T1000 (cell line): ENCODE data around the gene RPS2.
A peak's percentile ranks its signal among the peaks of the same experiment; 100 is the strongest.
"Not testable (repeated sequence)": the region's sequence is repeated elsewhere in the genome, so short reads cannot be mapped to it uniquely, and the experiment has no call there.

ENCODE experiments used
- DNase-seq: peaks from one replicate; lab custom pipeline; 2025; ENCODE audit warnings: mixed read lengths; lab: John Stamatoyannopoulos, UW

The RPS2 gene

DNA sequence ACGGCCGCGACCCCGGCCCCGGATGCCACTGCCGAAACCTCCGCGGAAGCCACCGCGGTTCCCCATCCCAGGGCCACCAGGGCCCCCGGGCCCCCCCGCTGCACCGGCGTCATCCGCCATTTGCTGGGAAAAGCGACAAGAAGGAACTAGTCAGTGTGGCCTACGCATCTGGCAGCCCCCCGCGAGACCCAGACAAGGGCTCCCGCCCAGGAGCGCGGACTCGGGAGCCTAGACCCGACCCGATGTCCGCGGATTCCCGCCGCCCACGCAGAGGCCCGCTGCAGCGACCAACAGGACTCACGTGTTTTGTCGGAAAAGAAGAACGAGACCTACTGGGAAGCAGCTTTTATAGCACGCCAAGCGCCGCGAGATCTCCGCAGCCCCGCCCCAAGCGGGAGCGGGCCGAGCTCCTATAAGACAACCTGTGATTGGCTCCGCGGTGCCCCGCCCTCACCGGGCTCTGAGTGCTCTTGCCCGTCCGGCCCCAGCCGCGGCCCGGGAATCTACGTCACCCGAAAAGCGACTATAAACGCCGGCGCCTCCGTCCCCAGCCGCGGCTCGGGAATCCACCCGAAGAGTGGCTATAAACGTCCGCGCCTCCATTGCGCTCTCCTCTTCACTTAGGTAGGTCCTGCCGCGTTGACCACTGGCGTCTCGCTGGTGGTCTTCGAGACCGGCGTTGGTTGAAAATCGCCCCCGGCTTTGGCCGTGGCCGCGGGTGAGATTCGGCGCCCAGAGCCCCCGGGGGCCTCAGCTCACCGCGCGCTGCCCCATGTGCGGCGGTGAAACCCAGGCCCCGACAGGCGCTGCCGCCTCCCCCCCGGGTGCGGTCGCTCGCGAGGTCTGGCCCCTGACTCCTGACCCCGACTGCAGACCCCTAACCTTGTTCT, at the start of gene RPS2:
Gene RPS2, minus strand, starts transcription at position 321 of the 890 bp plus-strand sequence. Its CDS starts 201 bp downstream, at position 120.
- DNase-seq, result peak; percentile 98

DNA sequence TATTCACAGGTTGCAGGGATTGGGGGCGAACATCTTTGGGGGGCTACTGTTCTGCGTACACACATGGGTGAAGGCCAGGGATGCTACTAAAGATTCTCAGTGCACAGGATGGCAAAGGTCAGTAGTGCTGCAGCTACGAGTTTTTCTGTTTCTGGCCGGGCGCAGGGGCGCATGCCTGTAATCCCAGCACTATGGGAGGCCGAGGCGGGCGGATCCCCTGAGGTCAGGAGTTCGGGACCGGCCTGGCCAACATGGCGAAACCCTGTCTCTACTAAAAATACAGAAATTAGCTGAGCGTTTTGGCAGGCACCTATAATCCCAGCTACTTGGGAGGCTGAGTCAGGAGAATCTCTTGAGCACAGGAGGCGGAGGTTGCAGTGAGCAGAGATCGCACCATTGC, 48.9 kb upstream of the RPS2 start:
- no peak for DNase-seq

DNA sequence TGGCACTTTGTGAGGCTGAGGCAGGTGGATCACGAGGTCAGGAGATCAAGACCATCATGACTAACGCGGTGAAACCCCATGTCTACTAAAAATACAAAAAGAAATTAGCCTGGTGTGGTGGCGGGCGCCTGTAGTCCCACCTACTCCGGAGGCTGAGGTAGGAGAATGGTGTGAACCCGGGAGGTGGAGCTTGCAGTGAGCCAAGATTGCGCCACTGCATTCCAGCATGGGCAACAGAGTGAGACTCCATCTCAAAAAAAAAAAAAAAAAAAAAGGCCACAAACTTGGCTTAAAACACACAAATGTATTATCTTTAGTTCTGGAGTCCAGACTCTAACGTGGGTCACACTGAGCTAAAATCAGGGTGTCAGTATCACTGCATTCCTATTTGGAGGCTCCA, 47.1 kb upstream of the RPS2 start:
- not testable (repeated sequence) for DNase-seq

DNA sequence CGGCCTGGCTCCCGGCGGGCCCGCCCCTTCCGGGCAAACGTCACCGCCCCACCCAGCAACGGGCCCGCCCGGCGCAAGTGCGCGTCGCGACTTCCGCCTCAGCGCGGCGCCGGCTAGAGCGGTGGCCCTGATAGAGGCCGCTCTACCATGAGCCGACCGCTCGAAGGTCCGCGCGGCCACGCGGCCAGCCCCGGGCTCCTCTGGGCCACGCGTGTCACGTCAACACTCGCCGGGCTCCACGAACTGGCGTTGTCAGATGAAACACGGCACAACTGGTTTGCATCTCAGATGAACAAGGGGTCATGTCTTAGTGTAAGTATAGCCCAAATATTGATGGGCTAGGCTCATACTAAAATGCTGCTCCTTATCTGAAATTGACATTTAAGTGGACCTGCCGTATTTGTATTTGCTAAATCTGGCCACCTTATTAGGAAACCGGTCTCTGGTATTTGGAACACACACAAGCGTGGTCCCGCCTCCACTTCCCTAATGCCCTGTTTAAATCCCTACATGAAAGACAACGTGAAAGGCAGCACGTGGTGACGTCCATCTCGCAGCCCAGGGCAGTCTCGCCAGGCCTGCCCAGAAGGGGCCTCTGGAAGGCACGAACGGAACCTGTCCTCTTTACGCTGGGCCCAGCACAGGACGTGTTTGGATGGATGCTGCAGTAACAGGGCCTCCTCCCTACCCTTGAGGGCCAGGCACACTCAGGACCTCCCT, 45.3 kb upstream of the RPS2 start, which contains the start of gene ZNF598:
Gene ZNF598, minus strand, starts transcription at position 31 of the 720 bp plus-strand sequence.
- peak; percentile 66 for DNase-seq

DNA sequence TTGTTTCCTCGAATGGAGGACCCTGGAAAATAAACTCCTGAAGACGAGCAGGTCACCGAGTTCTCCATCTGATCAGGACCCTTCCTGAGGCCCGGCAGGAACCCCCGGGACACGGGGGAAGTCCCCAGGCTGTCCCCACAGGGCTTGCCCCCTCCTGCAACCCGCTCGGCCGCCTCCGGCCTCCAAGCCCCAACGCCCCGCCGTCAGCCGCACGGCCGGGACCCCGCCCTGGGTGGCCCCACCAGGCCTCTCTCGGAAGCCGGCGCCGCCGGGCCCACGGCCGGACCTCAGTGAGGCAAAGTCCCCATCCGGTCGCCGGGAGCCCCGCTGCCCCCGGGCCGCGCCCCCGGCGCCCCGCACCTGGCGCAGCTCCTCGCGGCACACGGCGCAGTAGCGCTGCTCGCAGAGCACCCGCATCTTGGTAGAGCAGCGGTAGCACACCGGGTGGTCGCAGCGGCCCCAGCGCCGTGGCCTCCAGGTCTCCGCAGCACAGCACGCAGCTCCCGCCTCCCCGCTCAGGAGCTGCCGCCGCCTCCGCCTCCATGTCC, 44.6 kb upstream of the RPS2 start:
- DNase-seq, result no peak

DNA sequence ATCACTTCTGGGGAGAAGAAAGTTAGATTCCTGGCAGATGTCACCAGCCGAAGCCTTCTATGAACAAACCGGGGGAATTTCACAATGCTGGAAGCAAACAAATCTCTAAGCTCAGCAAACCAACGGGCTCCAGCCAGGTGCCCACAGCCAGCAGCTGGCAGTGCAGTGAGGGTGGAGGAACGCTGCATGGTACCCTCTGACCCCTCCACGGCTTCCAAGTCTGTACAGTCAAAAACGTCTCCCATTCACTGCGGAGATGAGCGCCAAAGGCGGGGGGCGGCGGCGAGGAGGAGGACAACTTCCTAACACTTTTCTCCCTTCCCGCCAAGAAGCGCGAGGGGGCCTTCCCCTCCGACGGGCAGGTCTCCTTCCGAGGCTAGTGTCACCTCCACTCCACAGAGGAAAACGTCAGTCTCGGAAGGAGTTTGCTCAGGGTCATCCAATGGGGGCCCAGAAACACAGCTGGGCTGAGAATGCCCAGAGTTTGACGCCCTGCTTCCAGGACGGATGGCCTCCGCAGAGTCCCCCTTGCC, 44.1 kb upstream of the RPS2 start:
- DNase-seq, result no peak

DNA sequence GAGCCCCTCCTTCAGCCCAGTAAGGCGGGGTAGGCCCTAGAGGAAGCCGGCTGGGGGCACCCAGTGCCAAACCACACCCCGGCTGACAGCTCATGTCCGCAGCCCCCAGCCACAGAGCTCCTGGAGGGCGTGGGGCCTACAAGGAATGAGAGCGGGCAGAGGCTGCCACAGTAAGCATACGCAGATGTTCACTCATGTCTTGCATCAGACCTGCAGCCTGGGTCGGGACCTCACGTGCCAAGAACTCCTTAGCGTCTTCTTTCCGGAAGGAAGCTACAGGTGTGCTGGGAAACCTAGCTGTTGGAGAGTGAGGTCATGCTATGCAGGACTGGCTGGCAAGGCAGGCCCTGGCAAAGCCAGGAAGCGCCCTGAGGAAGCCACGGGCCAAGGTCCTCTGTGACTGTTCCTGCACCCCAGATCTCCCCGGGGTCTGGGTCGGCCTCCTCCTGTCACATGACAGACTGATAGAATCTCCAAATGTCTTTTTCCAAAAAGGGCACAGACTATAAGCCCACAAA, 43.4 kb upstream of the RPS2 start:
- peak; percentile 52 for DNase-seq

DNA sequence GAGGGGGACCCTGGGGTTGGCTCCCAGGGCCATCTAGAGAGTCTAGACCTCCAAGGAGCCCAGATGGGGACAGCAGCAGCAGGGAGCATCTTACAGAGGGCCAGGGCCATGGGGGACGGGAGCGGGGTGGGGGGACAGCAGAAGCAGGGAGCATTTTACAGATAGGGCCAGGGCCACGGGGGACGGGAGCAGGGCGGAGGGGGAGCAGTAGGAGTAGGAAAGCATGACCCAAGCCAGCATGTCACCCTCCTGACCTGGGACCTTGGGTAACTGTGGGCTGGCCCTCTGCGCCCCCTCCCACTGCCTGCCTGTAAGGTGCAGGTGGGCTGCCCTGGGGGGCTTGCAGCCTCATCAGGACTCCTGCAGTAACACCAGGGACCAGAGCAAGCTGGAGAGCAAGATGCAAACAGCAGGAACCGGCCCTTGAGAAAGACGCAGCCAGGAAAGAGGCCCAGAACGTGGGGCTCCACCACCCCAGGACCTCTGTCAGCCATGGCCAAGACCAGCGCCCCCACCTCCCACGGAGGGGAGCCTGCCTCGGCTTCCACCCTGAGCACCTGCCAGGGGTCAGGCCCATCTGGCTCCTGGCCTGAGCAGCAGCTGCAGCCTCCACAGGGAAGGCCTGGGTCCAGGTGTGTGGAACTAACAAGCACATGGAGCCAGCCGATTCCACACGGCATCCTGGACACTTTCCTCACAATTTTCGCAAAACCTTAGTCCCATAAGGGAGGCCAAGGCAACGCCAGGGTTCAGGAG, 42.6 kb upstream of the RPS2 start:
- no peak for DNase-seq

DNA sequence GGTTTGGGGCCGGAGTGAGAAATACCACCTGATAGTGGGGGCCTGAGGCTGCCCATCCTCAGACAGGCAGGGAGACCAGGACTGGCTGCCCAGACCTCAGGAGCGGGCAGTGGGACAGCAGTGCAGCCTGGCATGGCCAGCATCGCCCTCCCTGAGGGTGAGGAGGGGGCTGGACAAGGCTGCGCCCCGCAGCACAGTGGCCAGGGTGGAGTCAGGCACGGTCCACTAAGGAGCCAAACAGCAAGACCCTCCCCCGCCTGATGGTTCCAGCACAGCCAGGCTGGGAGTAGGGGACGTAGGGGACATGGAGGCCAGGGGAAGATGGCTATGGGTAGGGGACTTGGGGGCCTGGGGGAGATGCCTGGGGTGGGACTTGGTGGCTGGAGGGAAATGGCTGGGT, 41.7 kb upstream of the RPS2 start:
- no peak for DNase-seq

DNA sequence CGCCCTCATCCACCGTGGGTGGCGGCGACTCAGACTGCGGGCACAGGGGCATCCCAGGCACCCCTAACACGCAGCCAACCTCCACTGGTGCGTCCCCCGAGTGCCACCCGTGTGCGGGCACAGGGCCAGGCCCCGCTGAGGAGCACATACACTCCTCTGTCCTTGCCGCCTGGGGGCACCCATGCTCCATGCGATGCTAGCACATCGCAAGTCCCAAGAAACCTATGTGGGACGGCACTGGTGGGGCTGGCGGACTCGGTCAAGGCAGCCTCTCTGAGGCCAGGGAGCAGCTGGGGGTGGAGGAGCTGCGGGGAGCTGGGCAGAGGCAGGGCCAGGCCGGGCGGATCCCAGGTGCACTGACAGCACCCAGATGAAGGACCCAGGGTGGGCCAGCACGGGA, 41.0 kb upstream of the RPS2 start:
- no peak for DNase-seq

DNA sequence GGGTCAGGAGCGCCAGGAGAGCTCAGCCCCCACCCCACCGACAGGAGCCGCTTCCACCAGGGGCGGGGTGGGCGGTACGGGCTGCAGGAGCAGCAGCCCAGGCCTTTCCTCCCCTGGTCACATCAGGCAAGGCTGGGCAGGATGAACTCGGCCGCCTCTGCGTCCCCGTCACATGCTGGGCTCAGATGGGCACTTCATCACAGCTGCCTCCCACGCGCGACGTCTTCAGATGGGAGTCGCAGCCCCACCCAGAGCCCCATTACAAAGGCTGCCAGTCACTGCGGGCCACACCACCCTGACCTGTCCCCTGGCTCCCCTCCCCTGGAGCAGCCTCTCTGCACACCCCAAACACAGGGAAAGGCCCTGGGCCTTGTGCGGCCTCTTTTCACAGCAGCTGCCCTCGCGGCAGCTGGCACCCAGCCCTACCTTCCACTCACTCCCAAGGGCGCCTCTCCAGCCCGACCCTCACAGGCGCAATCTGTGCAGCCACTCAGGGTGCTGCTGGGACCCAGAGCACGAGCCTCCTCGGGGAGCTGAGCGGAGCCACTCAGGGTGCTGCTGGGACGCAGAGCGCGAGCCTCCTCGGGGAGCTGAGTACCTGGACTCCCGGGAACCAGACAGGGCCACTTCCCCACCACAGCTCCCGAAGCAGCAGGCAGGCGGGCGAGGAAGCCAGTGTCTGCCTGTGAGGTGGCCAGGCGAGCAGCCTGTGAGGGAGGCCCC, 40.3 kb upstream of the RPS2 start:
- no peak for DNase-seq

DNA sequence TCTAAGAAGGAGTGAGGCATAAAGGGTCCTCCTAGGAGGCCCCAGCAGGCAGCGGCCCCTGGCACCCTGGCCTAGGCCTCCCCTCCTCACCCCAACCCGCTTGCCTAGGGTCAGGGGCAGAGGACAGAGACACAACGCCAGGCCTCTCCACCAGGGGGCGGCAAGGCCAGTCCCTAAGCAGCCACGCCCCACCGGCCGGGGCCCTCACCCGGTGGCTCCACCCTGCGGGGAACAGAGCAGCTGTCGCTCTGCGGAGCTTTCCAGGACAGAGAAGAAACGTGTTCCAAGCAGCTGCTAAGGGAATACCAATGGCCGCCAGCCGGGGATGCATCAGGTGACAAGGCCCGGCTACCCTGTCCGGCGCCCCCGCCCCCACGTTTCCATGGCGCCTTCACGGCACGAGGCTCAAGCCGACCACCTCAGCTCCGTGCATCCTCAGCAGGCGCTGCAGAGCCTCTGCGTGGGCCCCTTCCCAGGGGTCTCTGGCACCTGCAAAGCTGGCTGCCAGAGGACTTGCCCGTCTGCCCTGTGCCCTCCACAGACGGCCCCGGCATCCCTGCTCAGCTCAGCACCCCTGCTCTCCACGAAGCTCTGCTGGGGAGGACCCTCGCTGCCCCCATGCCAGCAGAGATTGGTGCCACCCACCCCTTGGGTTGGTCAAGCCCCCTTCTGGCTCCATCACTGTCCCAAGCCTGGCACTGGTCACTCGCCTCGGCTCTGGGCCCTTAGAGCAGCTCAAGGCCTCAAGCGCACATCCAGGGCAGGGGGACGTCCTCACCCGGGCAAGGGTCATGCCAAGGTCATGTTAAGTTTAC, 39.4 kb upstream of the RPS2 start:
- DNase-seq, result peak; percentile 84

DNA sequence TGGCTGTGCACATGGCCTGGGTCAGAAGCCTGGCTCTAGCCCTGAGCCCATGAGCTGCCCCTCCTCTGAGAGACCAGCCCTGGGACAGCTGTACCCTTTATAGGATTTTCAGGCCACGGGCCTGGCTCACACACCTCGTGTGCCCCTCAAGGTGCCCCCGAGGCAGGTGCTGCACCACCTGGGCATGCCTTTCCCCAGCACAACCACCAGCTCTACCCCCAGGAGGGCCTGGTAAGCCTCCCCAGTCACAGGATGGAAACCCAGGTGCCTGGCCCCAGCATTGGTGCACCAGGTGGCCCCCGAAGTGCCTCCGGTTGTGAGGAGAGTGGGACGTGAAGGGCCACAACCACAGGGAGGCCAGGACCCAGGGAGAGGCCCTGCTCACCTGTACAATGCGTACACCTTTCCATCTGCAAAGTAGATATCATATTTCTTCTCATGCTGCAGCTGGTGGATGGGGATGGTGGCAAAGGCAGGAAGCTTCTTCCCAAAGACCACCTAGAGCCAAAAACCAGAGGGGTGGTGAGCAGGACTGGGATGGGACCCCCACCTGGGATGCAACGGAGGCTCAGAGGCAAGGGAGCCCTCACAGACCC, 38.7 kb upstream of the RPS2 start:
- no peak for DNase-seq

DNA sequence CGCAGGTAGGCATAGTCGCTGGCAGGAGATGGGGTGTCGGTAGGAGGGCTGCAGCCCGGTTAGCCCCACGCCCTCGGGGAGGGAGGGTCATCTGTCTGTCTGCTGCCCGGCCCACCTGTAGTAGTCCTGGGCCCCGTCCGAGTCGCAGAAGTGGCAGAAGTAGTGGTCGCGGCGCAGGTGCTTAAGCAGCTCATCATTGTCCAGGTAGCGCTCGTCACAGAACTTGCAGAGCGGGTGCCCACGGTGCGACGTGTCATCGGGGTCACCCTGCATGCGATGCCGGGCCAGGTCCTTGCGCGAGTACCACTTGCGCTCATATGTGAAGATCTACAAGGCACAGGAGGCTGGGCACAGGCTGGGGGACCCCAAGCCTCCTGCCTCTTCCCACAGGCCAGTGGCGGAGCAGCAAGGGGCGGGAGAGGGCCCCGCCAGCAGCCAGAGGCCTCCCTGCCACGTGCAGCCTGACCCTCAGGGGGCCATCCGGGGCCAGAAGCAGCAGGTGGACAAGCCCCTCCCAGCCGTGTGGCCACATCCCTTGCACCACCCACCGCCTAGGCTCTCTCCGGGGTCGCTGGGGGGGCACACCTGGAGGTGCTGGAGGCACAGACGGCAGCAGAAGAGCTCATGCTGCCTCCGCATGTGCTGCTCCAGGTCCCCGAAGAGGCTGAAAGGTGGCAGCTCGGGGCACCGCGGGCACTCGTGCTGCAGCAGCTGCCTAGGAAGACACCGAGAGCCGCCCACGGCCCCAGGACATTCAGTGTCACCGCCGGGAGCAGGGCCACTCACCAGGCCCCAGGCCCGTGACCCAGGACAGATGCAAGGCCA, 38.0 kb upstream of the RPS2 start:
- no peak for DNase-seq

DNA sequence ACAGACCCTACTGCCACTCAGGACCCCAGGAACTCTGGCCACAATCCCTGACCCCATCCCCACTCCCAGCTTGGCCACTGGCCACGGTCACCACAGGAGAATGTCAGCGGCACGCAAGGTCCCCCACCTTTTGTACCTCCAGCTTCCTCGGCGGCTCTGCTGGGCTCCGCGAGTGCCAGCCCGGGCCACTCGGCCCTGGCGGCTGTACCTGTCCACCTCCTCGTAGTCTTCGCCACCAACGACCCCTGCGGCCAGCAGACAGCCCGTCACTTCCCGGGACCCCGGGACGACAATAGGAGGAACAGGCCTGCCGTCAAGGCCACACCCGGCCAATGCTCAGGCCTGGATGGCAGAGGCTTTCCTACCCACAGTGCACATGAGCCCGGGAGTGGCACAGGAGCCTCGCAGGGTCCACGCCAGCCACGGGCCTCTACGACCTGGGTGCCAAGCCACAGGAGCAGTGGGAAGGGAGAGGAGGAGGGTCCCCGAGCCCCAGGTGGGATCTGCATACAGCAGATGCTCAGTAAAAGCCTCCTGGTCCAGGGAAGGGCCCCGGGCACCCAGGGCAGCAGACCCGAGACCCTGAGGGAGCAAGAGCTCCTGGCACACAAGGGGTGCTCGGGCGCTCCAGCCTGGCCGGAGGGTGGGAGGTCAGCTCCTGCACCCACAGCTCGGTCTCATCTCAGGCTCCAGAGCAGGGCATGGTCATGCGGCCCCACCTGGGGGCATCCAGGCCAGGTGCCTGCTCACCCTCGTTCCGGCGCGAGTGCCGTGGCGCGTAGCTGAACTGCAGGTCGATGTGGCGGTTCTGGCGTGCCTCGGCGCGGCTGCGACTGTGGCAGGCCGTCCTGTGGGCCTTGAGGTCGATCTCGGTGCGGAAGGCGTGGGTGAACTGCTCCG, 37.1 kb upstream of the RPS2 start:
- no peak for DNase-seq

DNA sequence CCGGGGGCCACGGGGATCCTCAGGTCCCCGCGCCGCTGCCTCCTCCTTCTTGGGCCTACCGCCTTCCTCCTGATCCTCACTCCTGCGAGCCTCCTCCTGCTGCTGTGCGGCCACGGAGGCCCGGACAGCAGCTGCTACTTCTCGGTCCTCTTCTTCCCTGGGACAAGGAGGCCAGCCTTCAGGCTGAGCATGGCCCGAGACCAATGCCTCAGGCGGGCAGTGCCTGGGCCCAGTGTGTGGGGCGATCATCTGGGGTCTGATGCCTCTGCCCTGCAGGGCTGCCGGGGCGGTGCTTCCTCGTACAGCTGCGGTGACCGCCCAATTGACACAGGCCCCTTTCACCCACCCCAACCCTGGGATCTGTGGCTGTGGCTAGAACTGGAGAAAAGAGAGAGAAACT, 36.4 kb upstream of the RPS2 start:
- DNase-seq, result no peak

DNA sequence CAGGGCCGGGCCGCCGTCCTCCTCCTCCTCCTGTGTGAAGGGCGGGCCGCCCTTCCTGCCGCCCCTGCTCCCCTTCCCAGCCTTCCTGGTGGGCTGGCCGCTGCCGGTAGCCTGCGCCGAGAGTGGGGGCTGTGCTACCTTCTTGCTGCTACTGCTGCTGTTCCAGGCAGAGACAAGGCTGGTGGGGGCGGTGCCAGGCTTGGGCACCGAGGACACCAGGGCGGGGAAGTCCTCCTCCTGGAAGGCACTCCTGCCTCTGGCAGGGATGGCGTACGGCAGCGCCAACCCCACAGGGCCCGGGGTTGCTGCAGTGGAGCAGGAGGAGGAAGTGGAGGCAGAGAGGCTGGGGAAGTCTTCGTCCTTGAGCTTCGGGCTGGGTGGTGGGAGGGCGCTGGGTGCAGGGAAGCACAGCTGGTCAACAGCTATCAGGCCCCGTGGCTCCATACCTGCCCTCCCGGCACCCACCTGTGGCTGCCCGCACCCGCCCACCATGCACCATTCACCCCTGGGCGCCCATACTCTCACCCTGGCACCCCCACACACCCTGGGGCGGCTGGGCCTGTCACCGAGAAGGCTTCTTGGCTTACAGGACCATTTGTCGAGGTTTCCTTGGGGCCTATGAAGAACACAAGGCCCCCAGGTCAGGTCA, 35.4 kb upstream of the RPS2 start:
- DNase-seq, result no peak
